Stimulated activated CD8-positive, alpha-beta memory T cell treated with anti-CD3 and anti-CD28 coated beads, Interleukin-4, amount 100 ng/mL, for 4 hours (primary cell): ENCODE measurements around the gene PLXNA3.
A peak's percentile ranks its signal among the peaks of the same experiment; 100 is the strongest.

Experiments
- DNase-seq, 2 donors: peaks; one replicate each; pipeline ENCODE4 v3.0.0-alpha.2; 2020; ENCODE audit warnings: low read depth in 2 of 2, low spot score in 1 of 2

Gene PLXNA3

GRCh38 chrX:154435171-154435733, 22.8 kb upstream of the PLXNA3 start:
- DNase-seq, result no peak

- no peak for DNase-seq
Measured at GRCh38 chrX:154436374-154436982, 21.6 kb upstream of the PLXNA3 start.

- no peak for DNase-seq
Measured at GRCh38 chrX:154436983-154437752, 20.9 kb upstream of the PLXNA3 start, which contains the start of gene GDI1. GDI1 (plus strand) TSS chrX:154437154; CDS start chrX:154437255, 101 bp downstream.

DNA sequence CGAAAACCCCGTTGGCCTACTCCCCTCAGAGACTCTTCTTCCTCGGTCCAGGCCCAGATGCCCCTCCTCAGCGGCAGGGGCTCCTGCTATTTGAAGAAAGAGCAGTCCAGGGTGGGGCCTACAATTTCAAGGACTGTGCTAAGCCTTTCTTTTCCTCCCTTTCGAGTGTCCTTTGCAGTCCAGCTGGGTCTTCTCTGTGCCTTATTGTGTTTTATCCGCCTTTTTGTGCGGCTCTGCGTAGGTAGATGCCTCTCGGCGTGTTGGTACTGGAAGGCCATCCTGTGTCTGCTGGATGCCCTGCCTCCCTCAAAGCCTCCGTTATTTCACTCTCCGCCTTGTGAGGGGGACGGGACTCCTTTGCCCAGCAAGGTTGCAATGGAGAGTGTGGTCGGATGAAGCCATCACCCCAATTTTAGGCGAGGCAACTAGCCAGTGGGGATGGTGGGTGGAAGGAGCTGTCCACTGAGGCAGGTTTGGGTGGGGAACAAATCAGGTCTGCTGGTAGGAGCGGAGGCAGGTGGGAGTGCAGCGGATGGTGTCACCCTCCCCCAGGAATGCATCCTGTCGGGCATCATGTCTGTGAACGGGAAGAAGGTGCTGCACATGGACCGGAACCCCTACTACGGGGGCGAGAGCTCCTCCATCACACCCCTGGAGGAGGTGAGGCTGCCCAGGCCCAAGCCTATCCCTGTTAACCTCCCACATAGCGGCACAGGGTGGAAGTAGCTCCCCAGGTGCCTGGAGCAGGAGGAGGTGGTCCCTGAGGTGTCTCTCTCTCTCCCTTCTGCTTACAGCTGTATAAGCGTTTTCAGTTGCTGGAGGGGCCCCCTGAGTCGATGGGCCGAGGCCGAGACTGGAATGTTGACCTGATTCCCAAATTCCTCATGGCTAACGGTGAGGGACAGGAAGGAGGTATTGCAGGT, 19.8 kb upstream of the PLXNA3 start:
- no peak for DNase-seq

DNA sequence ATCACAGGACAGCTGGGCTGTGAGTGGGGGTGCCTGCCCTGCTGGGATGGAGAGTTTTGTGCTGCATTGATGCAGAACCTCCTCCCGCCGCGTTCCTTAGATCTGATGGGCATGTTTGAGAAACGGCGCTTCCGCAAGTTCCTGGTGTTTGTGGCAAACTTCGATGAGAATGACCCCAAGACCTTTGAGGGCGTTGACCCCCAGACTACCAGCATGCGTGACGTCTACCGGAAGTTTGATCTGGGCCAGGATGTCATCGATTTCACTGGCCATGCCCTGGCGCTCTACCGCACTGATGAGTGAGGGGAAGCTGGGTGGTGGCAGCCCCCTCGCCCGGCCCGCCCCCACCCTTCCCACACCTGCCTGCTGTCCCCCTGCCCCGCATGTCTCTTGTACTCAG, 18.2 kb upstream of the PLXNA3 start:
- no peak for DNase-seq

GRCh38 chrX:154440623-154441357, 17.3 kb upstream of the PLXNA3 start:
- DNase-seq, result no peak

DNA sequence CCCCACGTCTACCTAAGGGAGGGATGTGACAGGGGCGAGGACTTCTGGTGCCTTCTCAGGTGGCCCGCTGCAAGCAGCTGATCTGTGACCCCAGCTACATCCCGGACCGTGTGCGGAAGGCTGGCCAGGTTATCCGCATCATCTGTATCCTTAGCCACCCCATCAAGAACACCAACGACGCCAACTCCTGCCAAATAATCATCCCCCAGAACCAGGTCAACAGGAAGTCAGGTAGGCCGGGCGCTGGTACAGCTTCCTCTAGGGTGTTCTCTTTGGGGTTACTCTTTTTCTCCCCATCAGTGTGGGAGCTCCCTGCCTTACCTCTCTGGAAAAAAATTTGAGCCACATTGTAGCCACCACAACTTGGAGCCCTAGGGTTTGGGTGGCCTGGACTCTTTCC, 16.5 kb upstream of the PLXNA3 start:
- no peak for DNase-seq

DNA sequence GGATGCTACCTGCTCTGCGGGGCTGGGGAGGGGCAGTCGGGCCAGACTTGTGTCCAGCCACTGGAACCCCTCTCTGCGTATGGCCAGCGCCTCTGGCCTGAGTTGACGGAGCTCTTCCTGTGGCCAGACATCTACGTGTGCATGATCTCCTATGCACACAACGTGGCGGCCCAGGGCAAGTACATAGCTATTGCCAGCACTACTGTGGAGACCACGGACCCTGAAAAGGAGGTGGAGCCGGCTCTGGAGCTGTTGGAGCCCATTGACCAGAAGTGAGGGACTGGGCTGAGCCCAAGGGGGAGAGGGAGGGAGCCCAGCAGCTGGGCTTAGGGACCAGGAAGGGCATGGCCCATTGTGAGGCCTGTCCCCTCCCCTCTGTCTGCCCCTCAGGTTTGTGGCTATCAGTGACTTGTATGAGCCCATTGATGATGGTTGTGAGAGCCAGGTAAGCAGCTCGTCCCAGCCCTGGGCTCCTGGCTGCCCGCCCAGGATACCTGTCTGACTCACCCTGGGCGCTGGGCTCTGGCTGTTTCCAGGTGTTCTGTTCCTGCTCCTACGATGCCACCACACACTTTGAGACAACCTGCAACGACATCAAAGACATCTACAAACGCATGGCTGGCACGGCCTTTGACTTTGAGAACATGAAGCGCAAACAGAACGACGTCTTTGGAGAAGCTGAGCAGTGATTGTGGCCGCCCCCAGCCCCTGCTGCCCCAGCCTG, 15.9 kb upstream of the PLXNA3 start:
- DNase-seq, result no peak

- DNase-seq, result no peak
Measured at GRCh38 chrX:154443479-154443910, 14.6 kb upstream of the PLXNA3 start.

DNA sequence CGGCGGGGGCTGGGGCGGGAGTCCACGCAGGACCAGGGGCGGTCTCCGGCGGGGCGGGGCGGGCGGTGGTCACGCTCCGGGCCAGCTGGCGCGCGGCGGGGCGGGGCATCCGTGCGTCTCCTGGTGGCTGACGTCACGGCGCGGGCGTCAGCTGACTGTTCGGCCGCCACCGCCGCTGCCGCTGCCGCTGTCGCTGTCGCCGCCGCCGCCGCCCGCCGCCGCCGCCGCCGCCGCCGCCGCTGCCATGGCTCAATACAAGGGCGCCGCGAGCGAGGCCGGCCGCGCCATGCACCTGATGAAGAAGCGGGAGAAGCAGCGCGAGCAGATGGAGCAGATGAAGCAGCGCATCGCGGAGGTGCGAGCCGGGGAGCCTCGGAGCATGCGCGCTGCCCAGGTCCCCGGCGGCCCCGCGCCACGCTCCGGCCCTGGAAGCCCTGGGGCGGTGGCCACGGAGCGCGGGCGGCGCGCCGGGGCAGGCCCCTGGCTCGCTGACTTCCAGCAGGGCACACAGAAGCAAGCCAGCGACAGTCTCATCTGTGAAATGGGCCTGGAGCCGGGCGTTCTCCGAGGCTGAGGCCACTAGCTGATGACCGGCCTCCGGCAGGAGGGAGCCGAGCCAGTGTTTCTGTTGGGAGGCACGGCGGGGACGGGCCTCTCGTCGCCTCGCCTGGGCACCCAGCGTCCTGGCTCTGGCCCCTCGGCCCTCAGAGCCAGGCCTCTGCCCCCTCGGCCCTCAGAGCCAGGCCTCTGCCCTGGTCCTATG, 13.9 kb upstream of the PLXNA3 start, which contains the start of gene FAM50A:
FAM50A (plus strand) TSS at position 150 of the 763 bp plus-strand sequence; CDS start at position 245, 95 bp downstream.
- DNase-seq, result peak in 1 of 2 donors; percentile 52

- no peak for DNase-seq
Measured at GRCh38 chrX:154444755-154445246, 13.3 kb upstream of the PLXNA3 start.

GRCh38 chrX:154445776-154446175, 12.3 kb upstream of the PLXNA3 start:
- DNase-seq, result no peak

- DNase-seq, result no peak
Measured at GRCh38 chrX:154446430-154446829, 11.7 kb upstream of the PLXNA3 start.

DNA sequence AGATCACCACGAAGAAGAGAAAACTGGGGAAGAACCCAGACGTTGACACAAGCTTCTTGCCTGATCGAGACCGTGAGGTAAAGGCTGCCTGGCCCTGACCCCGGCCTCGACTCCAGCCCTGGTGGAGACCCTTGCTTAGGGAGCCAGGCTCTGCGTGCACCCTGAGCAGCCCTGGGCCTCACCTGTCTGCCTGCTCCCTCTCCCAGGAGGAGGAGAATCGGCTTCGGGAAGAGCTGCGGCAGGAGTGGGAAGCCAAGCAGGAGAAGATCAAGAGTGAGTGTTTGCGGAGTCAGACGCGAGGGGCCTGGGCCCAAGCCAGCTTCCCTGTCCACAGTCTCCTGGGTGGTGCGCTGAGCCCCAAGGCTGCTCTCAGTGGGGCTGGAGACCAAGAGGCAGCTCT, 9.6 kb upstream of the PLXNA3 start:
- no peak for DNase-seq

DNA sequence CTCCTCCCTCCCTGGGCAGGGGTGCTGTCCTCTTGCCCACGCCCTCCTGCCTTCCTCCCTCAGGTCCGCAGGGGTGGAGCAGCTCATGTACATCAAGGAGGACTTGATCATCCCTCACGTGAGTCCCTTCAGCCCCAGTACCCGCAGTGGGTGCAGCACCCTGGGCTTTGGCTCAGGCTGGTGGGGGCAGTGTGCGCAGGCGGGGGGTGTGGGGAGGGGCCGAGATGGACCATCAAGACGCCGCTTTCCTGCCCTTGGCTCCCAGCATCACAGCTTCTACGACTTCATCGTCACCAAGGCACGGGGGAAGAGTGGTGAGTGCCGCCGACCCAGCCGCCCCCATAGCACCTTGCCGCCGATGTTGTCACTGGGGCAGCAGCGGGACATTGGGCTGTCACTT, 8.5 kb upstream of the PLXNA3 start:
- no peak for DNase-seq

- DNase-seq, result no peak
Measured at GRCh38 chrX:154450312-154450711, 7.8 kb upstream of the PLXNA3 start.

DNA sequence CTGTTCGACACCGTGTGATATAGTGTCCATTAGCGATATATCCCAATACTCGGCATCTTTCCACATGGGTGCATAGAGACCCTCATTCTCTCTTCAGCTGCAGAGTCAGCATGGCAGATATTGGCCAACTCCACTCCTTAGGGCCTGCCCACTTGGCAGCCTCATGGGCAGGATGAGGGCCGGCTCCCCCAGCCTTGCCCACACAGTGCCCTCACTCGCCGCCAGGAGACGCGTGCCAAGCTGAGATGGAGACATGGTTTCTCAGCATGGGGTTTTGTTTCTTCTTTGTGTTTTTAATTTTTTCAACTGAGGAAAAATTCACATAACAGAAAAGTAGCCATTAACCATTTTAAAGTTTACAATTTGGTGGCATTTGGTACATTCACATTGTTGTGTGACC, 5.3 kb upstream of the PLXNA3 start:
- no peak for DNase-seq

- no peak for DNase-seq
Measured at GRCh38 chrX:154457491-154458115, 478 bp upstream of the PLXNA3 start.
